LHCN-M2 (cell line): ENCODE results near the gene NID2. TPM values are rescaled to one million over a fixed set of nuclear protein-coding genes. Genes with fewer than 3 reads are reported as not detected.

Experiments
- DNase-seq: peaks from one replicate; pipeline ENCODE4 v3.0.0-alpha.2; 2012; ENCODE audit warnings: low read depth
- total RNA-seq: library from RNA; depleted of rRNA; stranded (reverse); fragments of >200 nt; gene quantifications from 2 replicates; pipeline ENCODE4 v1.2.3, GENCODE V29; 2014

NID2 gene
- total RNA-seq, 1 experiment from 2014 or later: 11.1 TPM

DNA sequence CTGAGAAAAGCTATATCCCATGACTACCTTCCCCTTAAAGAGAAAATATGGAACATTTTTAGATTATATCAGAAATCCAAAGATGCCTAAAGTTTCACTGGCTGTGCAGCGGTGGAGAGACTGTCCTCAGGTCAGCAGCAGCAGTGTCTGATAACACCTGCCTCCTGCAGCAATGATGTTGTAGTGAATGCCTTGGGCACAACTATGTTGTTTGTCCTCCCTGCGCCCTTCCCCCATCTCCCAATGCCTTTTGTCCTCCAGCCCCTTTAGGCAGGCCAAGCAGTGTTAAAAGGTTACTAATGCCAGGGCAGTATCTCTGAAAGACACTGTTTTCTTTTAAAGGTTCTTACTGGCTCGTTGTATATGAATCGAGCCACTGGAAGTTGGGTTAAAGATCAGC is 66.3 kb downstream of the NID2 start:
- DNase-seq: no peak

GRCh38 chr14:52000696-52001095 is 68.2 kb downstream of the NID2 start:
- DNase-seq: no peak

DNA sequence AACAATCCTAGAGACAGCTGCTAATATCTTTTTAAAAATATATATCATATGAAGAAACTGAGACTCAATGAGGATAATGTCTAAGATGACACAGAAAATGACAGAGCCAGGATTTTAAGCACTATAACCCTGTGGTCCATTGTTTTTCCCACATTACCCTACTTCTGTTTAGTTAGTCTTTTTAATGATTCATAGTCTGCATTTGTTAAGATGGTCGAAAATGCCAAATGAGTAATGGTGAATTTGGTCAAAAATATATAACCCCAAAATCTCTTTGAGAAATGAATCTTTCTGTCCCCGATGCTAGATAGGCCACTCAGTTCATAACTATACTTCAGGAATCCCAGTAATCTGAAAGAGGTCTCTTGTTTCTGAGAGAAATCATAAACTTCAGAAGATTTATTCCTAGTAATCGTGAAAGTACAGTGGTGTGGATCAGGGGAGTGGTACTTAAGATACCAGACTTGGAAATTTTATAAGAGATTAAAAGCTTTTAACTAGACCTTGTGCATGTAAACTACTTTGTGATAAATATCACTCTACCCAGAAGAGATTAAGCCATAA is 68.8 kb downstream of the NID2 start:
- DNase-seq: peak; percentile 51

GRCh38 chr14:51999084-51999483 is 69.8 kb downstream of the NID2 start:
- peak; percentile 34 for DNase-seq

DNA sequence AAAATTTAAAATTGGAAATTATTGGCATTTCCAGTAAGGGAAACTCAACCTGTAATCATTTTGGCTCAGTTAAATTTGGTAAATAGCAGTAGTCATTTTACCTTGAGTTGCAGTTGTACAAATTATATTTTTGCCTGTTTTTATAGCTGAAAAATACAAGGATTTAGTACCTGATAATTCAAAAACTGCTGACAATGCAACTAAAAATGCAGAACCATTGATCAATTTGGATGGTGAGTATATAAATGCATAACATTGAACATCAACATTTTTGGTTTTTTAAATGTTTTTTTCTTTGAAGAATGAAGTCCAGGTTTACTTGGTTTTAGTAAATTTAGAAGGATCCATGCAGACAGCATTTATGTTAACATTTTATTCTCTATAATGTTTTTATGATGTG is 70.5 kb downstream of the NID2 start:
- DNase-seq: no peak

DNA sequence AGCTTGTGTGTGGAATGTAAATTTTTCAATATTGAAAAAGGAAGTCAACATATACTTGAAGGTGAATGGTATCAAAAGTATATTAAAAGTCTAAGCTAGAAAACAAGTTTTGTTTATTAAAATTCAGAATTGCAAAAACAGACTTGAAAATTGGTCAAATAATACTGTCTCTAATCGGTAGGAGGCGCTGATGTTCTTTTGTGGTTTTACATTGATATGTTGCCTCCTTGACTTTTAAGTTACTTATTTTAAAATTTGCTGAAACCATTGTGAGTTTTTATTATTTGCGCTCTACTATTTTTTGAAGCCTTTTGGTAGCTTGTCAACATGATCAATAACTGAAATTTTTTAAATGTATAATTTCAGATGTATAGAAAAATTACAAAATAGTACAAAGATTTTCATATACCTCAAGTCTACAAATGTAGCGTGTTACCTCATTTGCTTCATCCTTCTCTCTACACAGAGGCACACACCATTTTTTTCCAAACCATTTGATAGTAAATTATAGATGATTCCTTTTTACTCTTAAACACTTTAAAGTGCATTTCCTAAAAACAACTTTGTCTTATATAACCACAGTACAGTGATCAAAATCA is 72.6 kb downstream of the NID2 start:
- DNase-seq: peak; percentile 43

- DNase-seq: no peak
Measured at GRCh38 chr14:51993285-51993920, 75.5 kb downstream of the NID2 start.

DNA sequence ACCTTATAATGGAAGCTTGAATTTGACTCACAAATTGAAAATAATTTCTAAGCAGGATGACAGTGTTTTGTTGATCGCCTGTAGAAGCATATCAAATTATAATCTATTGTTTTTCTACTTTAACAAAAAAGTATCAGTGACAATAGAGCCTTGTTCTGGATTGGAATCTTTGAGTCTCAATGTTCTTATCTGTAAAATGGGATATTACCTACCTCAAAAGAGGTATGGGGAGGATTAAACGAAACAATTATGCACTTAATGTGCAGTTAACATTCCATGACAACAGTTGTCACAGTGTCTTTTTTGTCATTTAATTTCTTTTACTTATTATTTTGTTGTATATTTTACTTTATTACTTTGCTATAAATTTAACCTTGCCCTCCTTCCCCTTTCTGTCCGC is 78.4 kb downstream of the NID2 start:
- DNase-seq: no peak

- peak; percentile 87 for DNase-seq
Measured at GRCh38 chr14:51989293-51990234, 79.3 kb downstream of the NID2 start, which contains the start of gene RTRAF. RTRAF (plus strand) TSS chr14:51989546; CDS start chr14:51989640, 94 bp downstream.

DNA sequence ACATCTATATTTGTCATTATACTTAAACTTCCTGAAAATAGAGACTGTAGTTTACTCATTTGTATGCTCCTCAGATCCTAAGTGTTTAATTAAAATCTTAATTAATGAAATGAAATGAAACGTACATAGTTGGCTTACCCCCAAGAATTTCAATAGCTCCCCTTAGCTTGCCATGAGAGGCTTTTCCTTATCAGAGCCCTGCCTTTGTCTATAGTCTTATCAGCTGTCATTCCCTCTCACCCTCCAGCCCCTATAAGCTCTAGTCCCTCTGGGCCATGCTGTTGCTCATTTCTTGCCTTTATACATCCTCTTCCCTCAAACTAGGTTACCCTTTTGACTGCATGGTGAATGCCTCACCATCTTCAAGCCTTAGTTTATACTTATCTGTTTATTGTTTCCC is 80.6 kb downstream of the NID2 start:
- DNase-seq: no peak

DNA sequence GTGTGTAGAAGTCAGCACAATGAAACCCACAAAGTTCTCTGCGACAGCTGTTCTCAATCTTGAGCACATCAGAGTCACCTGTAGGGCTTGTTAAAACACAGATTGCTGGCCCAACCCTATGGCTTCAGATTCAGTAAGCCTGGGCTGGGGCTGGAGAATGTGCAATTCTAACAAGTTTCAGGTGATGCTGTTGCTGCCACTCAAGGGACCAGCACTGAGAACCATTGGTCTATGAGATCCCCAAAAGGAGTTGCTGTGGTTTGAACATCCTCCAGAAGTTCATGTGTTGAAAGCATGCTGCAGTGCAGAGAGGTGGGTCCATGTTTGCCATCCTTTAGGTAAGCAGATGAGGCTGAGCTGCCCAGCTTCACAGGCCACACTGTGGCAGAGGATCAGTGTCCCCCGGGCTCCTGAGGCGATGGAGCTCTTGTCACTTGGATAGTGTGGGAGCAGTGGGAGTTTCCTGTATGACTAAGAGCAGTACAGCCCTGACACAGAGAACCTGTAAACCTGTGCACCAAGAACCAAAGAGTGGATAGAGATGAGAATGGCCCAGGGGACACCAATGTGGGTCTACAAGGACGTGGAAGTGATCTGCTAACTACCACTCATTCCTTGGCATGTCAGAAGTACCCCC is 87.5 kb downstream of the NID2 start:
- DNase-seq: no peak

GRCh38 chr14:51979088-51979709 is 89.7 kb downstream of the NID2 start:
- peak; percentile 74 for DNase-seq

GRCh38 chr14:51978681-51979085 is 90.2 kb downstream of the NID2 start:
- DNase-seq: no peak

GRCh38 chr14:51977075-51977474 is 91.8 kb downstream of the NID2 start:
- DNase-seq: no peak

GRCh38 chr14:51972566-51972965 is 96.3 kb downstream of the NID2 start:
- no peak for DNase-seq

DNA sequence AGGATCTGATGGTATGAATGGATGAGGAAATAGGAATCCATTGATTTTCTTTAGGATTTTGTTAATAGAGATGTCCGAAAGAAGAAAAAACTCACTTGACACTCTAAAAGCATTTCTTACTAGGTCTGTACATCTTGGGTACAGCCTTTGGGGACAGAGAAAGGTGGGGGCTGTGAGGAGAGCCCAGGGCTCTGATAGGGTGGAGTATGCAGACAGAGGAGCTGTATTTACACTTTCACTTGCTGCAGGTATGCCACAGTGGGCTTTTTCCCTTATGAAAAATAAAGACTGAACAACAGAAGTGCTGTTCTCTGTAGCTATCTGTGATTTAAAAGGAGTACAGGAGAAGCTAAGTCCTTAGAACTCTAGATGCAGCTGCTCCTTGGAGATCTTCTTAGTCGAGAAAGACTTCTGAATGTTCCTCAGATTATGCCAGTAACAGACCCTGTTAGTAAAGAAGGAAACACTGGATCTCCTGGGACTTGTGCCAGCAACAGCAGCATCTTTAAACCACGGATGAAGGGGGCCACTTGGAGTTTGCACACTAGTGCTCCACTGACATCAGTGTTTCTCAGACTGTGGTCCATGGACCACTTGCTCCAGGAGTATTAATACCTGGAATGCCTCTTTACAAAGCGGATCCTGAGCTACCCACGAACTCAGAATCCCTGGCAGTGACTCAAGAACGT is 98.9 kb downstream of the NID2 start:
- DNase-seq: no peak

DNA sequence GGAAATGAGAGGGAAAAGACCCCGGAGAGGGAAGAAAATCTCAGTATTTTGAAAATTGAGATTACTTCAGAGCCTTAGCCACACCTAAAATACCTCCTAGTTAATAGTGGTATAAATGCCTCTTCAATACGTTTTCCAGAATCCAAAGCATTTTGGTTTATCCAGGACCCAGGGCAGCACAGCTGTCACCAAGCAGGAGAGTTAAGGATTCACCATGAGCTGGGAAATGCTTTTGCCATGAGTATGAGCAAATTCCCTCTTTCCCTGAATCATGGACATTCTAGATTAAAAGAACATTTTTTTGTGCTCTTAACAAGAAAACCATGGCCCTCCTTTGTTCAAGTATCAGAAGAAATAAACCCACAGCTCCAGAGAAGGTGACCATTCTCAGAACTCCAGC is 101.3 kb downstream of the NID2 start:
- DNase-seq: peak; percentile 53

DNA sequence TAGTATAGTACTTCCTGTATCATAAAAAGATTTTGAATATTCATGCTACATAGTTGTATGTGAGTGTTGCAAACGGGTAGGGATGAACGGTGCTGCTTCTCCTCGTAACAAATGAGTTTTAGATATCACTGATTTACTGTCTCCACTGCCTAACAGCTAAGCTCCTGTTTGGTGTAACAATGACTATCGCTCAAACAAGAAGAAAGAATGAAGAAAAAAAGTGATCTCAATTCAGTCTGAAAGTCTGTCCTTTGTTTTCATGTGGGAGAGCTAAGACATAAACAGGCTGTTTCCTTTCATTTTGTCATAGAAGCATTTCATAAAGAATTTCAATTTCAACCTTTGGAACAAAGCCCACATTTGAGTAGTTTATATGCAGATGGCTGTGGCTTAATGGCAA is 105.6 kb downstream of the NID2 start:
- no peak for DNase-seq

- DNase-seq: no peak
Measured at GRCh38 chr14:51962711-51963110, 106.1 kb downstream of the NID2 start.

DNA sequence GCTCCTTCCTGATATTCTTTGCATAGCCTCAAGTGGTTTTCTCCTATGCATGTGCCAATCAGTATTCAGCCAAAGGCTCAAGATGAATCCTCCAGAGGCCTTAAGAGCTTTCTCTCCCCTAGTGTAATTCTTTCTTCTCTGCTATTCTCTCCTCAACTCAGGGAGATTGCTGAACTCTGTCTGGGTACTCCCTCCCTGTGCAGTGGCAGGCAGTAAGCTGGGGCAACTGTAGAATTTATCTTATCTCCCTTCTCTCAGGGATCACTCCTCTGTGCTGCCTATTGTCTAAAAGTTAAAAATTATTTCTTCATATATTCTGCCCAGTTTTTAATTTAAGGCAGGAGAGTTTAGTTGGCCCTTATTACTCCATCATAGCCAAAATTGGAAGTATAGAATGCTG is 108.0 kb downstream of the NID2 start:
- DNase-seq: no peak

GRCh38 chr14:51959928-51960327 is 108.9 kb downstream of the NID2 start:
- DNase-seq: no peak
